ENCODE results near the gene TGFBR3L.
"Not testable (repeated sequence)": the region's sequence is repeated elsewhere in the genome, so short reads cannot be mapped to it uniquely, and the experiment has no call there.

TGFBR3L gene

DNA sequence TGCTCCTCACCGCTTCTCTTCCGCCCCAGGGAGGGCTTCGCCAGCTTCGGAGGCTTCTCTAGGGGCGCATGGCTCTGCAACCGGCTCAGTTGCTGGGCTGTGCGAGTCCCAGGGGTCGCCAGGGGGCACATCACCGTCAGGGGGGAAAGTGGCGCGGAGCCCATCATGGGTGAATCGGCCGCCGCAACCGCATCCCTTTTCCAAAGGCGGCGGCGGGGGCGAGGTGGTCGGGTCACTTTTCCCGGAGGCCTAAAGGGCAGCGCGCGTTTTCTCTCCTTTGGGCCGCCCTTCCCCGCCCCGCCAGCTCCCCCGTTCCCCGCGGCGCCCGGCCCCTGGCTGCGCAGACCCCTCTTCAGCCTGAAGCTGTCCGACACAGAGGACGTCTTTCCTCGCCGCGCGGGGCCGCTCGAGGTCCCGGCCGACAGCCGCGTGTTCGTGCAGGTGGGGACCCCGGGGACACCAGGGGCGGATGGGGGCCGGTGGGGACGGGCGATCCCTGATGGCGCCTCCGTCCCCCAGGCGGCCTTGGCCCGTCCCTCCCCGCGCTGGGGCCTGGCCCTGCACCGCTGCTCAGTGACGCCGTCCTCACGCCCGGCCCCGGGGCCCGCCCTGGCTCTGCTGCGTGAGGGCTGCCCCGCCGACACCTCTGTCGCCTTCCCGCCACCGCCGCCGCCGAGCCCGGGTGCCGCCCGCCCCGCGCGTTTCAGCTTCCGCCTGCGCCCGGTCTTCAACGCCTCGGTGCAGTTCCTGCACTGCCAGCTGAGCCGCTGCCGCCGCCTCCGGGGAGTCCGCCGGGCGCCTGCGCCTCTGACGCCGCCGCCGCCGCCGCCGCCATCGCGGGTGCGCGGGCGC is 1.7 kb downstream of the TGFBR3L start:
- H3K4me3 ChIP-seq (ENCODE audit: low read length) = peak overlapping the region; percentile 54
- no peak for DNase-seq (ENCODE audit: low read depth)
- TF ChIP-seq CTCF (conservative IDR thresholded peaks at IDR 0.05; ENCODE audit: low read length) = no peak

- no peak for TF ChIP-seq CTCF (conservative IDR thresholded peaks at IDR 0.05; ENCODE audit: low read length)
- peak overlapping the region; percentile 43 for H3K4me3 ChIP-seq (ENCODE audit: low read length)
- DNase-seq (ENCODE audit: low read depth) = no peak
Observed at GRCh38 chr19:7916955-7917266, 2.3 kb downstream of the TGFBR3L start.

- H3K4me3 ChIP-seq (ENCODE audit: low read length) = peak overlapping the region; percentile 43
- TF ChIP-seq CTCF (conservative IDR thresholded peaks at IDR 0.05; ENCODE audit: low read length) = peak; percentile 55
- DNase-seq (ENCODE audit: low read depth) = peak; percentile 59
Observed at GRCh38 chr19:7917267-7918061, 2.8 kb downstream of the TGFBR3L start.

- peak overlapping the region; percentile 41 for H3K4me3 ChIP-seq (ENCODE audit: low read length)
- not testable (repeated sequence) for DNase-seq (ENCODE audit: low read depth)
Observed at GRCh38 chr19:7918062-7918614, 3.5 kb downstream of the TGFBR3L start.

DNA sequence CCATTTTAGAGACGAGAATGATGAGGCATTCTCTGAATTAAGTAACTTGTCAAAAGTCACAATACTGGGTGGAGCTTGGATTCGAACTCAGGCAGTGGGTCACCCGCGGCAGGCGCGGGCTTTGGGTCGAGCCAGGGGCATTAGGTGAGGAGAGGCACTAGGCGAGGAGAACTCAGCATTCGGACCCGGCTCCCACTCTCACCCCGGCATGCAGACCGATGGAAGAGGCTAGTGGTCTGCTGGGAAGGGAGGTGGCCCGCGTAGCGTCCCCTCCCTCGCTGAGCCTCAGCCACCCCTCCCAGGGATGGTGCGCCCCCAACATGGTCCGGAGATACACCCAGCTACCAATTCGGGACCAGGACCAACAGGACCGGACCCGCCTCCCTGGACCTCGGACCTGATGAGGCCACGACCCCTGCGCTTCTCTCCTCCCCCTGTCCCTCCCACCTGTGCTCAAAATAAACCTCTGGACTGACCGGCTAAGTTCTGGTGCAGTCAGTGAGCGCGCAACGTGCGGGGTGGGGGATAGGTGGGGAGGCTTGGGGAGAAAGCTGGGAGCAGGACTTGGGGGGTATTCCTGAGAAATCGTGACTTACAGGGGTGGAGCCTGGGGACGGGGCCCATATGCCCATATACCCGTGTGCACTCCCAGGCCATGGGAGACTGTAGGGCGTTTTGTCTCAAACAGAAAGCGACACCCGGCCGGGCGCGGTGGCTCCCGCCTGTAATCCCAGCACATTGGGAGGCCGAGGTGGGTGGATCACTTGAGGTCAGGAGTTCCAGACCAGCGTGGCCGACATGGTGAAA is 4.2 kb downstream of the TGFBR3L start:
- no peak overlapping the region for H3K4me3 ChIP-seq (ENCODE audit: low read length)
- no peak for DNase-seq (ENCODE audit: low read depth)
- no peak for TF ChIP-seq CTCF (conservative IDR thresholded peaks at IDR 0.05; ENCODE audit: low read length)

DNA sequence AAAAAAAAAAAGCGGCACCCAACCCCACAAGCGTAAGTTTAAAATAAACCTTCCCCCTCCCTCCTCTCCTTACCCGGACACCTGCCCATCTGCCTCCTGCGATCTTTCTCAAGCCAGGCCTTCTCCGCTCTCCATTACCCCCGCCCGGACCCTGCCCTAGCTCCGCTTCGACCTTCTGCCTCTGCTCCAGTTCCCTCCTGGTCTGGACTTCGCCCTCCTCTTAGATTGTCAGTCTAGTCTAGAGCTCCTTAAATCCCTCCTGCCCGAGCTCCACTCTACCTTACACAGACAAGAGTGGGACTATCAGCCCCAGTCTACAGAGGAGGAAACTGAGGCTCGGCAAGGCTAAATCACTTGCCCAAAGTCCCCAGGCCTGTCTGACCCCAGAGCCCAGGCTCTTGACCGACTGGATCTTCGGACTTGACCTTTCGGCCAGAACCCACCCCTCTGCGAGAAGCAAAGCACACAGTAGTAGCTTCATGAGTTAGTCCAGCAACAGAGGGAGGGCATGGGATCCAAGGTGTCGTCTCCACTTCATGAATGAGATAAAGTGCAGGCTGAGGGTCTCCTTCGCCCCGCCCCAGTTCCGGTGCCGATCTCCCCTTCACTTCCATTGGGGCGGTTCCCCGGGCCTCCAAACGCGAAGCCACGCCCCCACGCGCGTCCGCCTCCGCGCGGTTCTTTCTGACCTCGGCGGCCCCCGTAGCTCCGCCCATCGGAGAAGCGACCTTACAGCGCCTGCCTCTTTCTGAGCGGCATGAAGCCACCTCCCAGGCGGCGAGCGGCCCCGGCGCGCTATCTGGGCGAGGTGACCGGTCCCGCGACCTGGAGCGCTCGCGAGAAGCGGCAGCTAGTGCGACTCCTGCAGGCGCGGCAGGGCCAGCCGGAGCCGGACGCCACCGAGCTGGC is 5.2 kb downstream of the TGFBR3L start, which contains the start of gene SNAPC2:
Gene SNAPC2, plus strand, starts transcription at position 729 of the 909 bp plus-strand sequence. Its CDS starts 29 bp downstream, at position 758.
- TF ChIP-seq CTCF (conservative IDR thresholded peaks at IDR 0.05; ENCODE audit: low read length) = no peak
- peak within 1 kb of the TSS; percentile 75 for H3K4me3 ChIP-seq (ENCODE audit: low read length)
- DNase-seq (ENCODE audit: low read depth) = peak; percentile 95
